HepG2 (cell line): ENCODE measurements around the gene RYR2. TPM values are rescaled to one million over a fixed set of nuclear protein-coding genes. Genes with fewer than 3 reads are reported as not detected.

ENCODE experiments used
- ATAC-seq: fragments of 200-7000 bp; cut with Tn5 transposase; 3 replicates; pipeline ENCODE4 v1.9.1; 2020; ENCODE audit warnings: mild to moderate bottlenecking, moderate library complexity
- BruUV-seq: library from RNA; stranded (reverse); fragments of 400-500 nt; replicated peaks from 2 replicates; lab custom pipeline; 2021; lab: Mats Ljungman, UMichigan
- CTCF ChIA-PET: fragments of 300-600 bp; formaldehyde crosslinking; extraction: SDS; loops from one replicate; lab custom pipeline; 2021; ENCODE audit warnings: low total read pairs, inconsistent platforms, low intra/inter-chr PET ratio; lab: Yijun Ruan, JAX
- POLR2A ChIA-PET: fragments of 350-600 bp; sonication (Branson Sonifier 250); formaldehyde crosslinking; loops from one replicate; lab custom pipeline; 2020; ENCODE audit warnings: antibody characterized with exemption, inconsistent platforms; lab: Yijun Ruan, JAX
- DNase-seq: peaks from one replicate; pipeline ENCODE4 v3.0.0-alpha.2; 2015; ENCODE audit warnings: low spot score
- FAIRE-seq: peaks from 3 replicates; lab custom pipeline; 2011; peaks lifted over from hg19 to GRCh38; lab: Jason Lieb, UNC
- H2AFZ ChIP-seq: one replicate; pipeline ENCODE4 v1.6.1; 2011; ENCODE audit warnings: low read length, inconsistent platforms
- H3K27ac ChIP-seq: fragments of 300-600 bp; 3 replicates; pipeline ENCODE4 v1.8.0; 2011; ENCODE audit warnings: mixed run types, mild to moderate bottlenecking, mixed read lengths, low read length, inconsistent platforms; ENCODE audit not compliant: insufficient read depth; ENCODE audit errors: extremely low read length
- H3K27me3 ChIP-seq, 2 experiments: fragments of 200-600 bp in 1 of 2; 2 replicates in 1 of 2; 3 replicates in 1 of 2; pipeline versions ENCODE4 v1.6.0 to v1.8.0; 2011; ENCODE audit warnings: low read length in 2 of 2, mild to moderate bottlenecking in 2 of 2, moderate library complexity in 2 of 2, inconsistent platforms in 1 of 2; ENCODE audit not compliant: insufficient read depth in 2 of 2, control insufficient read depth in 1 of 2
- H3K36me3 ChIP-seq, 2 experiments: fragments of 200-600 bp in 1 of 2; replicated peaks in 1 of 2; 2 replicates in 1 of 2; 3 replicates in 1 of 2; pipeline versions ENCODE4 v1.5.1 to v1.8.0; 2011; ENCODE audit warnings: low read length in 2 of 2, inconsistent platforms in 1 of 2; ENCODE audit not compliant: insufficient read depth in 2 of 2, control insufficient read depth in 1 of 2
- H3K4me1 ChIP-seq: 2 replicates; pipeline ENCODE4 v1.5.1; 2012; ENCODE audit warnings: low read length, inconsistent platforms; ENCODE audit not compliant: insufficient read depth
- H3K4me2 ChIP-seq: 2 replicates; pipeline ENCODE4 v1.6.0; 2011; ENCODE audit warnings: low read depth, low read length, inconsistent platforms
- H3K4me3 ChIP-seq, 3 experiments: fragments of 200-600 bp in 1 of 3; sonication (generic), shearing (Covaris generic) in 1 of 3; replicated peaks in 1 of 3; 2 replicates each; pipeline ENCODE4 v1.5.1; 2011 to 2016; ENCODE audit warnings: low read length in 3 of 3, inconsistent platforms in 2 of 3, low read depth in 2 of 3, mild to moderate bottlenecking in 2 of 3, control low read depth in 1 of 3, mixed read lengths in 1 of 3; ENCODE audit not compliant: insufficient read depth in 1 of 3
- H3K79me2 ChIP-seq: one replicate; pipeline ENCODE4 v1.6.1; 2011; ENCODE audit warnings: low read length, inconsistent platforms; ENCODE audit not compliant: insufficient read depth
- H3K9ac ChIP-seq: 2 replicates; pipeline ENCODE4 v1.6.0; 2011; ENCODE audit warnings: mild to moderate bottlenecking, low read depth, low read length, inconsistent platforms; ENCODE audit not compliant: insufficient read depth
- H3K9me3 ChIP-seq: 2 replicates; pipeline ENCODE4 v1.5.1; 2012; ENCODE audit warnings: mild to moderate bottlenecking, low read length
- H4K20me1 ChIP-seq: 2 replicates; pipeline ENCODE4 v1.6.0; 2011; ENCODE audit warnings: inconsistent platforms, mild to moderate bottlenecking, low read length, moderate library complexity; ENCODE audit not compliant: insufficient read depth
- BORCS8-MEF2B ChIP-seq: sonication (generic); formaldehyde crosslinking; IDR thresholded peaks from 2 replicates; pipeline ENCODE4 v1.8.0; 2022; ENCODE audit warnings: mild to moderate bottlenecking, missing genetic modification reagents
- CBX5 ChIP-seq: sonication (generic); formaldehyde crosslinking; IDR thresholded peaks from 2 replicates; pipeline ENCODE4 v1.4.0; 2020; ENCODE audit warnings: missing genetic modification reagents, borderline replicate concordance
- REST ChIP-seq, 2 experiments: IDR thresholded peaks; 2 replicates each; pipeline ENCODE4 v1.6.1; 2011 to 2012; ENCODE audit warnings: low read length in 2 of 2, borderline replicate concordance in 1 of 2, low read depth in 1 of 2, mild to moderate bottlenecking in 1 of 2, moderate library complexity in 1 of 2
- SALL1 ChIP-seq: sonication (generic); formaldehyde crosslinking; IDR thresholded peaks from 2 replicates; pipeline ENCODE4 v1.8.0; 2022; ENCODE audit warnings: mild to moderate bottlenecking, missing genetic modification reagents
- SOX13 ChIP-seq, 3 experiments: fragments of 450-650 bp in 1 of 3; sonication (generic) in 1 of 3; formaldehyde crosslinking in 1 of 3; IDR thresholded peaks in 2 of 3; conservative IDR thresholded peaks in 1 of 3; 2 replicates each; pipeline versions ENCODE4 v1.5.0 to v1.6.1; 2016 to 2020; ENCODE audit warnings: antibody characterized with exemption in 1 of 3, mild to moderate bottlenecking in 1 of 3, missing compliant biosample characterization in 1 of 3, missing genetic modification reagents in 1 of 3, moderate library complexity in 1 of 3
- TGIF2 ChIP-seq: IDR thresholded peaks from 2 replicates; pipeline ENCODE4 v1.6.1; 2016; ENCODE audit warnings: control low read depth, missing compliant biosample characterization
- TSC22D2 ChIP-seq: sonication (generic); formaldehyde crosslinking; IDR thresholded peaks from 2 replicates; pipeline ENCODE4 v1.5.1; 2020; ENCODE audit warnings: missing genetic modification reagents, mild to moderate bottlenecking, borderline replicate concordance
- ZBTB2 ChIP-seq: sonication (generic); formaldehyde crosslinking; IDR thresholded peaks from 2 replicates; pipeline ENCODE4 v1.8.0; 2022; ENCODE audit warnings: low read depth, missing genetic modification reagents
- ZBTB37 ChIP-seq: sonication (generic); formaldehyde crosslinking; IDR thresholded peaks from 2 replicates; pipeline ENCODE4 v1.4.0; 2020; ENCODE audit warnings: mild to moderate bottlenecking, missing genetic modification reagents
- ZBTB46 ChIP-seq: sonication (generic); formaldehyde crosslinking; IDR thresholded peaks from 2 replicates; pipeline ENCODE4 v1.4.0; 2020; ENCODE audit warnings: mild to moderate bottlenecking, missing genetic modification reagents, borderline replicate concordance
- ZNF777 ChIP-seq: sonication (generic); formaldehyde crosslinking; IDR thresholded peaks from 2 replicates; pipeline ENCODE4 v1.4.0; 2020; ENCODE audit warnings: missing genetic modification reagents
- WGBS: methylation state at CpG from one replicate; pipeline ENCODE4 v1.1.6; 2017; ENCODE audit warnings: low lambda C conversion rate; 5-methylcytosine and 5-hydroxymethylcytosine counted together
- in situ Hi-C: cut with HindIII; loops from 2 replicates; pipeline ENCODE4 v1.10.0; 2017; ENCODE audit warnings: low pct_unique_long_range_greater_than_20kb; ENCODE audit not compliant: extremely low pct_ligation_motif_present
- intact Hi-C: fragments of 100-400 bp; cut with micrococcal nuclease; formaldehyde crosslinking; loops from one replicate; pipeline ENCODE4 v1.10.0; 2022; ENCODE audit not compliant: unreplicated experiment
- polyA plus RNA-seq, 8 experiments: library from polyadenylated mRNA; depleted of rRNA in 3 of 8; stranded (reverse) in 7 of 8; unstranded in 1 of 8; fragments of >200 nt; fragmentation: Illumina TruSeq in 4 of 8; extraction: Trizol in 4 of 8; gene quantifications; 2 replicates each; pipeline versions ENCODE4 v1.2.1 to v1.2.3, GENCODE V29; 2011 to 2016; ENCODE audit warnings: low read depth in 4 of 8, missing spikeins in 1 of 8, mixed read lengths in 1 of 8; ENCODE audit not compliant: insufficient read depth in 1 of 8
- total RNA-seq, 5 experiments: library from RNA; depleted of rRNA; stranded (reverse); fragments of >200 nt; fragmentation: Illumina TruSeq; extraction: Trizol; gene quantifications; 2 replicates each; pipeline ENCODE4 v1.2.3, GENCODE V29; 2016; ENCODE audit warnings: low read depth in 1 of 5

Gene RYR2
- total and polyA plus RNA-seq, 2 of the 13 experiments (the other 11 are each of a cell fraction or from before 2014, with no cell fraction given): not detected

GRCh38 chr1:237180256-237180655, 138.3 kb downstream of the RYR2 start:
- H3K36me3 ChIP-seq: no peaks in the 10 kb centered on the region
- DNase-seq (no peak), ATAC-seq (no peak), FAIRE-seq (no peak)
- peaks cover 0 to 11% of the 10 kb centered on the region in 2 experiments; a peak in 1 of 5 replicates for H3K27me3 ChIP-seq
- no peak overlapping the region for H3K4me2 ChIP-seq
- ChIA-PET POLR2A (no interaction called here), CTCF (no interaction called here)
- H3K9ac ChIP-seq: no peak overlapping the region
- H3K4me1 ChIP-seq: no peaks in the 10 kb centered on the region
- 4% methylated on average over 1 of the region's 2 CpGs for WGBS
- H3K27ac ChIP-seq: no peak overlapping the region
- H3K4me3 ChIP-seq: no peak overlapping the region
- intact Hi-C loops: no loop called here
- BruUV-seq: no TSS peak
- no peak overlapping the region for H2AFZ ChIP-seq
- H4K20me1 ChIP-seq: no peaks in the 10 kb centered on the region
- in situ Hi-C loops: no loop called here
- H3K79me2 ChIP-seq: no peaks in the 10 kb centered on the region
- H3K9me3 ChIP-seq: no peaks in the 10 kb centered on the region
- TF ChIP-seq SALL1: no peak
- no peak for TF ChIP-seq ZNF777 (CRISPR knock-in tag)
- TF ChIP-seq TGIF2: no peak
- no peak for TF ChIP-seq CBX5 (CRISPR knock-in tag)
- no peak for TF ChIP-seq ZBTB2 (CRISPR knock-in tag)
- TF ChIP-seq TSC22D2 (CRISPR knock-in tag): no peak
- TF ChIP-seq REST (IDR thresholded peaks at IDR 0.05; ENCODE audit: borderline replicate concordance in 1 of 2, low read depth in 1 of 2, low read length in 2 of 2): no peak
- TF ChIP-seq ZBTB46 (CRISPR knock-in tag): no peak
- no peak for TF ChIP-seq SOX13 (IDR thresholded peaks at IDR 0.05)
- no peak for TF ChIP-seq SOX13 (CRISPR knock-in tag; conservative IDR thresholded peaks at IDR 0.05 in 1 of 2, IDR thresholded peaks at IDR 0.05 in 1 of 2)
- no peak for TF ChIP-seq BORCS8-MEF2B
- no peak for TF ChIP-seq ZBTB37 (CRISPR knock-in tag)
